EH (cell line): ENCODE measurements around the gene REG1A.

ENCODE experiments used
- DNase-seq: peaks from one replicate; pipeline ENCODE4 v3.0.0-alpha.2; 2015; ENCODE audit warnings: low read depth

Gene REG1A

DNA sequence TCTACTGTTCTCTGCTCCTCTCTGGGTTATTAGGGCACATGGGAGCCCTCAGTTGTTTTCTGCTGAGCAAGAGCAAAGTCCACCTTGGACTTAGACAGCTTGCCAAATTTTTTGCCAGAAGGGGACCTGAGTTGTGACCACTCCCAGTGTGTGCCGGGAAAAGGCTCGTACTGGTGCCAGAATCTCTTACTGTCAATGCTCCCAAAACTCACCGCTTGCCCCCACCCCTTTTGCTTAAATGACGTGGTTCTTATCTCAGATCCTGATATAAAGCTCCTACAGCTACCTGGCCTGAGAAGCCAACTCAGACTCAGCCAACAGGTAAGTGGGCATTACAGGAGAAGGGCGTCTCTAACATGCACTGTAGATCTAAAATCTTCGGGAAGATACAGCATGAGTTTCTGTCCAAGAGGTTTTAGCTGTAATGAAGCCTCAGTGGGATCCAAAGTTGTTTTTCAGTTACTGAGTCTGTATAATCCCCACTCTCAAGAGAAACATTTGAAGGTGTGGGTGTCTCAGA is at the start of gene REG1A:
TSS of gene REG1A (plus strand) at position 295 of the 520 bp plus-strand sequence. CDS start 374 bp downstream, outside the sequence.
- no peak for DNase-seq

GRCh38 chr2:79071078-79071477 is 49.2 kb upstream of the REG1A start:
- DNase-seq = no peak

DNA sequence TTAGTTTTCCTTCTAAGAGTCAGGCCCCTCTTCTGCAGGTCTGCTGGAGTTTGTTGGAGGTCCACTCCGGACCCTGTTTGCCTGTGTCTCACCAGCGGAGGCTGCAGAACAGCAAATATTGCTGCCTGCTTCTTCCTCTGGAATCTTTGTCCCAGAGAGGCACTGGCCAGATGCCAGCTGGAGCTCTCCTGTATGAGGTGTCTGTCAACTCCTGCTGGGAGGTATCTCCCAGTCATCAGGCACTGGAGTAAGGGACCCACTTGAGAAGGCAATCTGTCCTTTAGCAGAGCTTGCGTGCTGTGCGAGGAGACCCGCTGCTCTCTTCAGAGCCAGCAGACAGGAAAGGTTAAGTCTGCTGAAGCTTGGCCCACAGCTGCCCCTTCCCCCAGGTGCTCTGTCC is 37.3 kb upstream of the REG1A start:
- no peak for DNase-seq

DNA sequence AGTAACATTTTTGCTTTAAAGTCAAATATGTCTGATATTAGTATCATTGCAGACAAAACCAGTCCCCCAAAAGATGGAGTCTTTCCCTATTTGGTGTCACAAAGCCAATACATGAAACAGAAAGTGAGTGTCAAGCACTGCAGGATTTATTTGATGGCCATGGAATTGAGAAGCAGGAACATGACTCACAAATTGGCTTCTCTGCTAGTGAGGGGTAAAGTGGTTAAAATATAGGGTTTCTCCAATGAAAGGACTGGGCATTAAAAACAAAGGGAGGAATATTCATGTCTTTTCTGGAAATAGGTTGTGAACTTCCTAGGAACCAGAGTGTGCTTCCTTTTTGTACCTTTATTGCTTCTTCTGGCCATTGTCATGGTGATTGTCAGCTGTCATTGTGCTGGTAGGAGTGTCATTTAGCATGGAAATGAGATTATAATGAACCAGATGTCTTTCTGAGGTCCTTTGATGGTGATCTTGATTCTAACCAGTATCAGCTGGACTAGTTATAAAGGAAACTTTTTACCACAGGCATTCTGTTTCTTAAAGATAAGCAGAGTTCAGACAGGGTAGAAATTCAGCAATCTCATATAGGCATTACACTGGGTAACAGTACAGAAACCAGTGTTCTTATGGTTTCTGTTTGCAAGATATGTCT is 36.6 kb upstream of the REG1A start:
- DNase-seq = no peak

- DNase-seq = no peak
Measured at GRCh38 chr2:79084495-79085135, 35.7 kb upstream of the REG1A start.

- DNase-seq = no peak
Measured at GRCh38 chr2:79085382-79085781, 34.9 kb upstream of the REG1A start.

DNA sequence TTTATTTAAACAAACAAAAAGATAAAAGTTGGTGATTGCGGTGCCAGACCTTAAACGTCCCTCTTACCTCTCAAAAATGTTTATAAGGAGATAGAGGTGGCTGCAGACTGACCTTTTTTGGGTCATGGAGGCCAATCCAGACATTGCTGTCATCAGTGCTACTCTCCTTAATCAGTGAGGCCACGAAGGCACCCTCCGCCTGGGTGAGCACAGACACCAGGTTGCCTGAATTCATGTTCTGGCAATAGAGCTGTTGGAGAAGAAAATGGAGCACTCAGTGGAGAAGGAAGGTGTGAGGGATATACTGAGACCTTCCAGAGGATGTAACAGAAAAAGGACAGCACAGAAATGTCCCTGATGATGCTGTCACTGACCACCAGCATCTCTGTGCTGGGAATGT is 34.0 kb upstream of the REG1A start:
- DNase-seq = no peak

GRCh38 chr2:79087785-79088364 is 32.4 kb upstream of the REG1A start, which contains the start of gene REG1B:
Gene REG1B (minus strand): TSS chr2:79087993. CDS start chr2:79087612, 381 bp downstream.
- no peak for DNase-seq

DNA sequence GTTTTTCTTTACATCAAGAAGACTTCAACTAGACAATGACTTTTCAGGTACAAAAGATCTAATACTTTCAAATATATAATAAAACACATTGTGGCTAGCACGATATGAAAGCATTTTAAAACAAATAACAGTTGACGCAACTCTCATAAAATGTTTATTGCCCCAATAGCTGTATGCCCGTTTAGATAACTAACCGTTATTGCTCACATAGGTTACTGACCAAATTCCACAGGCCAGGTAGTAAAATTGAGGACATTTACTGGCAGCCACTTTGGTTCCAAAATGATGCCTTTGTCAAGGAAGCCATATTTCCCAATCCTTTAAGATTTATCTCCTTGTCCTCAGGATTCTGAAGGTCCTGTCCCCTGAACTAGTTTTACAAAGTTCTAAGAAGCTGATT is 29.6 kb upstream of the REG1A start:
- no peak for DNase-seq

DNA sequence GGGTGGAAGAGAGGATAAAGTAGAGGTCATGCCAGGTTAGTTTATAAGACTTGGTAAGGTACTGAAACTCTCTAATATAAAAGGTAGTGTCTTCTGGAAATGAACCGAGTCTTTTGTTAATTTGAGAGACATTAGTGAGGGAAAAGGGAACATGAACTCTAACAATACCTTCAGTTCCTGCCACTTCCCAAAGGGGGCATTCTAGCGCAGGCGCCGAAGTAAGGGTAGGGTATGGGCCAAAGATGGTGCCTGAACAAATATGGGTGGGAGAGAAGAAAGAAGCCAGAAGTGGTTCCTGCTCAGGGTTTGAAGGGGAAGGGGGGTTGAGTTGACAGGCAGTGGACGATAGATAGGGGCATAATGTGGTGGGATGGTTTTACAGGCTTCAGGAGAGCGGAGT is 22.4 kb upstream of the REG1A start:
- no peak for DNase-seq

- DNase-seq = no peak
Measured at GRCh38 chr2:79099140-79099686, 21.1 kb upstream of the REG1A start.

GRCh38 chr2:79100285-79100684 is 20.0 kb upstream of the REG1A start:
- DNase-seq = no peak

GRCh38 chr2:79101024-79101423 is 19.3 kb upstream of the REG1A start:
- no peak for DNase-seq

- no peak for DNase-seq
Measured at GRCh38 chr2:79103214-79103613, 17.1 kb upstream of the REG1A start.

DNA sequence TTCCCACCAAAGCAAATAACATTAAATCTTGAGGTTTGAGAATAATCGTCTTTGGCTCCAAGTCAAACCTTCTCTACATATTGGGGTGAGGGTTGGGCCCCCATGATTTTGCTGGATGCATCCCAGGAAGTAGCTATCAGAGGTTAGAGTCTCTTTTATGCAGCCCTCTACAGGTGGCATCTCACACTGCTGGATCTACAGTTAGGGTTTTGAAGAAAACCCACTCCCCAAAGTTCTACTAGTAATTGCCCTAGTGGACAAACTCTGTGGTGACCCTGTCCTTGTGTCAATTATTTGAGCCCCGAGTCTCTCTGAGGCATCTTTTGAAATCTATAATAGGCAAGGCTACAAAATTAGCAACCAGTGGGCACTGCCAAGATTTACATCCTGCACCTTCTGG is 15.0 kb upstream of the REG1A start:
- DNase-seq = no peak

- DNase-seq = no peak
Measured at GRCh38 chr2:79112269-79112668, 8.0 kb upstream of the REG1A start.

GRCh38 chr2:79114797-79115494 is 5.3 kb upstream of the REG1A start:
- DNase-seq = no peak

DNA sequence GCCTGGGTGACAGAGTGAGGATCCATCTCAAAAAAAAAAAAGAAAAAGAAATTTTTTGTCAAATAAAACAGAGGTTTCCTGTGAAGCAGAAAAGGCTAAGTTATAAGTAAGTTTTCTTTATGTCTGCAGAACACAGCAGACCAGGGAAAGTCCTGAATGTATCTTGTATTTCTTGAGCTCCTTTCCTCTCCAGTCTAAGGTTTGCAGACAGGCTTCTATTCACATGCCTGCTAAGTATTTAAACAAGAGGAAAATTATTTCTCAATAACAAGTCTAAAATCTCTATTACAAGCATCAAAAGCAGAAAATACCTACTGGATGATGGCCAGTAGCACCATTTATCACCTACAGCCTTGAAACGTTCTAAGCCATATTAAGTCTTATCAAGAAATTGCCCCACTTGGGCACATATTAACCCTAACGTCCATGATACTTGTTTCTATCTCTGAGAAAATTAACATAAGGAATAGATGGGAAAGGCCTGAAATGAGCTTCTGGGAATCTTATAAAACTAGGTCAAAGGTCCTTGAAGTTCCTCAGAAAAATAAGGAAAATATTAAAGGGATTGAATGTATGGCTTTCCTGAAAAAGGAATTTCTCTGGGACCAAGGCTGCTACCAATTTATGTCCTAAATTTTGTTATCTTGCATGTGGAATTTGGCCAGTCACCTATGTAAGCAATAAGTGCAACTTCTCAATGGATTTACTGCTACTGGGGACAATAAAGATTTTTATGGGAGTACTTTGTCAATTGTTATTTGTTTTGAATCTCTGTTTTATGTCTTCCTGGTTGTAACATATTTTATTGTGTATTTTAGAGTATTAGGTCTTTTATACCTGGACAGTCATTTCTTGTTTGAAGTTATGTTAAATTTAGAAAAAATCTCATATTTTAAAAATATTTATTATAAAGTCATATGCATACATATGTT is 3.0 kb upstream of the REG1A start:
- no peak for DNase-seq

DNA sequence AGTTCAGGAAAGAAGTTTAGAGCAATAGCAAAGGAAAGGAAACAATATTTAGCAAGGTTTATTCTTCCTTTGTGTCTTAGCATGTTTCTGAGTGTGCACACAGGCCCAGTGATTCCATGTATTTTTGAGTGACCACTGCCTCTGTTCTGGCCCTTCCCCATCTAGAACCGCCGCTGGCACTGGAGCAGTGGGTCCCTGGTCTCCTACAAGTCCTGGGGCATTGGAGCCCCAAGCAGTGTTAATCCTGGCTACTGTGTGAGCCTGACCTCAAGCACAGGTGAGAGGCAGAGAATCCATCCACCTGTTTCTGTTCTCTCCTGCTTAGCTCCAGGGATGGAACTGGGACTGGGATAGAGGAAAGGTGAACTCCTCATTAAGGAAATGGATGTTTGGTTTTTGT is 2.4 kb downstream of the REG1A start:
- DNase-seq = no peak

- DNase-seq = no peak
Measured at GRCh38 chr2:79124907-79125720, 4.8 kb downstream of the REG1A start.

GRCh38 chr2:79125721-79125985 is 5.4 kb downstream of the REG1A start:
- no peak for DNase-seq
